Effector CD4-positive, alpha-beta T cell (primary cell): Measurements from ENCODE around the gene CHRNA5.
"Not testable (repeated sequence)": the region's sequence is repeated elsewhere in the genome, so short reads cannot be mapped to it uniquely, and the experiment has no call there.

ENCODE experiments used
- DNase-seq: peaks from one replicate; pipeline ENCODE4 v3.0.0-alpha.2; 2020

The CHRNA5 gene

DNA sequence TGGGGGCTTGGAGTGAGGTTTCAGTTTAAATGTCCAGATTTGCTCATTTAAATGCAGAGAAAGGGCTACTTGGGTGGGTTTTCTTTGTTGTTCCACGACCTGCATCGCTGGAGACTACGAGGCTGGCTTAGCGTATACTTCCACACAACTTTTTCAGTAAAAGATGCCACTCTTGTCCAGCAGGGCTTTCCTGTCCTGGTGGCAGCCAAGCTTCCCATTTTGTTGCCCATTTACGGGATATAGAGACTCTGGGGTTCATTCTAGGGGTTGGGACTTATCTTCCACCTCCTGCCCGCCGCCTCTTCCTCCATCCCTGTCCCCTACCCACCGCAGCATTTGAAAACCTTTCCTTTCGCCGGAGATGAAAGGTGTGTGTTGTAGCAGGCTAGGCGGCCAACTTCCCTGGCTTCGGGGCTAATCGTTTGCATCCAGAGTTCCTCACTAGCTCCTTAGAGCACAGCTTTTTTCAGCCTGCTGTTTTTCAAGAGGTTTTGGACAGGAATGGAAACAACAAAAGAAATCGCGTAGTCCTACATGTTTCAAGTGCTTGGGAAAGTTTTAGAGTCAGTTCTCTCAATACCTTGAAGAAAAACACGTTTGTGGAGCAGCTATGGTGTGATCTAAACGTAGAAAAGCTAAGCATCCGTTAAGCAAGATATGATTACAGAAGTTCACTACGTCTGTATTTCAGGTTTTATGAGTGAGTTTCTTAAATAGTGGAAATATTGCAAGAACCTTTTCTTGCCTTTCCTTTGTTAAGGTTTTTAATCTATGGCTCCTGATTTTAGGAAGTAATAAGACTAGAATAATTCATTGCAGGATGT is 843 bp downstream of the CHRNA5 start:
- no peak for DNase-seq

DNA sequence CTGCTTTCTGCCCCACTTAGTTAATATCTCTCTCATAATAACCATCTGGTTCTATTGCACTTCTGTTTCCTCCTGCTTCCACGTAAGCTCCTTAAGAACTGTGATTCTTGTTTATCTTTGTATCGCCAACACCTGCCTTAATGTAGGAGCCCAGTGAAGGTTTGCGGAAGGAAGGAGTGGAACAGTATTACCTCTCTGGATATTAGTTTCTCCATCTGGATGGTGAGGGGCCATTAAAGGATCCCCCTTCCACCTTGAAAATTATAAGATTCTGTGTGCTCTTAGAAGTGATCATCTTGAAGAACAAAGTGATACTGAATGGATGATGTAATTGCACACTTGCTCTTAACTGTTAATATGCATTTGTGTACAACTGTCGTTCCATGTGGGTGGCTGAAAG is 2.2 kb downstream of the CHRNA5 start:
- no peak for DNase-seq

DNA sequence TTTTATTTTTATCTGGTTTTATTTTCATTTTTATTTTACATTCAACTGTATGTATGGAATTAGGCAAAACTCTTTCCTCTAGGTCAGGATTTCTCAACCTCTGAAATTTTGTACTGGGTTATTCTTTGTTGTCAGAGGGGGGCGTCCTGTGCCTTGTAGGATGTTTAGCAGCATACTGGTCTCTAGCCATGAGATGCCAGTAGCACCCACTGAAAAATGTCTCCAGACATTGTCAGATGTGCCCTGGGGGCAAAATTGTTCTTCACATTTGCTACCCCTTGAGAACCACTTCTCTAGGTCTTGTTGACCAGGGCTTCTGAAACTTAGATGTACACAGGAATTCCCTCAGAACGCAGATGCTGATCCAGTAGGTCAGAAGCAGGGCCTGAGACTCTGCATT is 5.4 kb downstream of the CHRNA5 start:
- DNase-seq: no peak

DNA sequence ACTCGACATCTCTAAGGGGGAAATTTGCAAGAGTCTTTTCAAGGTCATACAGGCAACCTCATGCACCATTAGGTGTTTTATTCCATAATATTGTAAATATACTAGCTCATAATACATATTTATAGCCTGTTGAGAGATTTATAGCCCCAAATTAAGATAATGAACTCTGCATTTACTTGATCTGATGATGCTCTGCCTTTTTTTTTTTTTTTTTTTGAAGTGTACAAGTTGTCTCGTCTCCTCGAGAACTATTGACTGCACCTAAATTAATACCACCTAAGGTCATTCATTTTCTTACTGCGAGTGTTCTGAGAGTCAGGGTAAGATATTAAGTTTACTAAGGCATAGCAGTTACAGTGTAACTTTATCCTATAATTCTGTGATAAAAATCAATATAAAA is 6.1 kb downstream of the CHRNA5 start:
- no peak for DNase-seq

DNA sequence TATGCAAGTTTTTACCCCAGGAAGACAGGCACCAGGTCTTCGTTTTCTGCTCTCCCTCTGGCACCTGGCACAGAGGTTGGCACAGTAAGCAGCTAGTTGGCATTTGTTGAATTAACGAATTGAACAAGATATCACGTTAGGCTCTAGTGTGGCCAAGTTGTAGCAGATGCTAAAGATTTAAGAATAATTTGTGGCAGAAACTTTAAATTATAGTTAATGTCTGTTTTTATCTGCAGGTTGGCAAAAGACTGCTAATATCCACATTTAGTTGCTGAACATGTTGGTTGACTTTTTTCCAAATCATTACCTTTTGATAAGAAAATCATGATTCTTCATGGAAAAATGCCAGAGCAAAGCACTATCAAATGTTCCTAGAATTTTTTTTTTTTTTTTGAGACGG is 8.1 kb downstream of the CHRNA5 start:
- no peak for DNase-seq

DNA sequence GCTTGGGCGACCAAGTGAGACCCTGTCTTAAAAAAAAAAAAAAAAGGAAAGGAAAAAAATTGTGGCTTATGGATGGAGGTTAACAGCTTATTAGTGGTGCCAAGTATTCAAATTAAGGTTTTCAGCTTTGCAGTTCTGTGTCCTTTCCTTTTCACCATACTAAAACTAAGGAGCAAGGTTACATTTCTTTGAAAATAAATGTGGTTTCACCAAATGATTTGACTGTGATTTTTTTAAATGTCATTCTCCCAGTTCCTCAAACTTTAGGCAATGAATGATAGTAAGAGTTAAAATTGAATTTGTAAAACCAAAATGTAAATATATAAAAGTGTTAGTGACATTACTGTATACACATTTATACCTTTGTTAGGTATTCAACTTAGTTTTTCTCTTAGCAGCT is 9.6 kb downstream of the CHRNA5 start:
- DNase-seq: no peak

DNA sequence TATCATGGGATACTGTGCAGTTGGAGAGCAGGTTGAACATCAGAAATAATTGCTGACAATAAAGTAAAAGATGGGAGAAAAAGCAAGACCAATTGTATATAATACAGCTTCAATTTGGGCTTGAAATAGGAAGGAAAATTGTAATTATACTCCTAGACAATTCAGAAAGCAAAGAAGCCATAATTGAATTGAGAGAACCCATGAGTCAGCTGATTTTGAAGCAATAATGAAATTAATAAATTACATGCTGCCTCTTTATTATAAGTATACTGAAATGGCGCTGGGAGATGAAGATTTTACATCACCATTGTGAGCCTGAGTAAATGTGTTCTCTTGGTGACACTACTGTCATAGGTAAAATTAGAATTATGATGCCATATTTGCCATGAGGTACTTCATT is 32.3 kb downstream of the CHRNA5 start:
- no peak for DNase-seq

DNA sequence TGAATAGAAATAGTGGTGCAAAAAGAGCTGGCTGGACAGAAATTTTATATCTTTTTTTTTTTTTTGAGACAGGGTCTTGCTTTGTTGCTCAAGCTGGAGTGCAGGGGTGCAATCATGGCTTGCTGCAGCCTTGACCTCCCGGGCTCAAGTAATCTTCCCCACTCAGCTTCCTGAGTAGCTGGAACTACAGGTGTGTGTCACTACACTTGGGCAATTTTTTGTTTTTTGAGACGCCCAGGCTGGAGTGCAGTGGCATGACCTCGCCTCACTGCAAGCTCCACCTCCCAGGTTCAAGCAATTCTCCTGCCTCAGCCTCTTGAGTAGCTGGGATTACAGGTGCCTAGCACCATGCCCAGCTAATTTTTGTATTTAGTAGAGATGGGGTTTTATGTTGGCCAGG is 33.0 kb downstream of the CHRNA5 start:
- no peak for DNase-seq

DNA sequence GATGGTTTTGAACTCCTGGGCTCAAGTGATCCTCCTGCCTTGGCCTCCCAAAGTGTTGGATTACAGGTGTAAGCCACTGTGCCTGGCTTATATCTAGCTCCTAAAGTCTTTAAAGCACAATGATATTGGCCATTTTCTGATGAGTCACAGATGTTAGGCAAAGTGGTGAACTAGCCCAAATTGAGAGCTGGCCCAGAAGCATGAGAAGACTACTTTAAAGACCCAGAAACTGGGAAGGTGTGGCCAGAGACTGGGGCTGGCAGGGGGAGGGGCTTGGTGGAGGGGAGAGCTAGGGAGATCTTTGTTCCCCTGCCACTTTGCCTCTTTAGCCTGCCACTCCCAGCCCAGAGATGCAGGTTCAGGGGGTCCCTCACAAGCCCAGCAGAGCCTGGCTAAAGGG is 33.9 kb downstream of the CHRNA5 start:
- no peak for DNase-seq

DNA sequence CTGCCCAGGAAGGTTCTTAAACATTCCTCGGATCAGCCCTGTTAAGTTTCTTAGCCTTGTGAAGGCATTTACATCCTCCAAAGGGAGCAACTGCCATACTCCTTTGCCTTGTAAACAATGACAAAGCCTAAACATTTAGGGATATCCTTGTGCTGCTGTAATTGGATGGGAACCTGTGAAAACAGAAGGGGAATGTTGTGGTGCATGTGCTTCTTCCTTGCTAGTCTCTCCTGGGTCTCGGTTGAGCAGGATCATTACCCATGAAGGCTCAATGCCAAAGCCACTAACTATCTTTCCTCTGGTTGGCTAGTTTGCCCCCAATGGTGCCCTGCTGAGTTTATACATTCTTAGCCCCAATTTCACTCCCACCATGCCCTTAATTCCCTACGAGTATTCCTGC is 38.1 kb downstream of the CHRNA5 start:
- DNase-seq: no peak

DNA sequence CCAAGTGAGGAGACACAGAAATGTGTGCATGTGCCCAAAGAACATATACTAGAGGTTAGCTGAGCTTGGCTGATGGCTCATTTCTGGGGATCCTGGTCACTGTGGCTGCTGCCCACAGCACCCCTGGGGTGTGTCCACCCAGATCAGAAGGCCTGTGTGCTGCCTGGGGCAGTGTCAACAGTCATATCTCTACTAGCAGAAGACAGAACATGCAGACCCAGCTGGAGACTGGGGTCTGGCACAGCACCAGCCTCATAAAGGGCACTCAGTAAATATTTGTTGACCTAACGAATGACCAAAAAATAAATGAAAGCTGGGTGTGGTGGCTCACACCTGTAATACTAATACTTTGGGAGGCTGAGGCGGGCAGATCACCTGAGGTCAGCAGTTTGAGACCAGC is 39.1 kb downstream of the CHRNA5 start:
- no peak for DNase-seq

DNA sequence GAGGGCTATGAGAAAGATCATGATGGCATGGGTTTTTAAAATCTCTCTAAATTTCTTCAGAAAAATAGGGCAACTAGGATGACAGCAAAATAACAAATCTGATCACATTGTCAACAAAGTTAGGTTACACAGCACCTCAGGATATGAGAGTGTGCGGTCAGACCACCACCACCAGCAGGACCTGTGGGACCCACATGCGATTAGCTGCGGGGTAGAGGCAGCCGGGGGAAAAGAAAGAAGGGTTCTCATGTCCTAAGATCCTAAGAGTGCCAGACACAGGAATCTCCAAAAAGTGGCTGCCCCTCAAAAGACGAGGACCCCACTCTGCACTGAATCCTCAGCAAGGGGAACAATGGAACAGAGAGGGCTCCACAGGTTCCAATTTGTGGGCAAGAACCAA is 39.9 kb downstream of the CHRNA5 start:
- no peak for DNase-seq

DNA sequence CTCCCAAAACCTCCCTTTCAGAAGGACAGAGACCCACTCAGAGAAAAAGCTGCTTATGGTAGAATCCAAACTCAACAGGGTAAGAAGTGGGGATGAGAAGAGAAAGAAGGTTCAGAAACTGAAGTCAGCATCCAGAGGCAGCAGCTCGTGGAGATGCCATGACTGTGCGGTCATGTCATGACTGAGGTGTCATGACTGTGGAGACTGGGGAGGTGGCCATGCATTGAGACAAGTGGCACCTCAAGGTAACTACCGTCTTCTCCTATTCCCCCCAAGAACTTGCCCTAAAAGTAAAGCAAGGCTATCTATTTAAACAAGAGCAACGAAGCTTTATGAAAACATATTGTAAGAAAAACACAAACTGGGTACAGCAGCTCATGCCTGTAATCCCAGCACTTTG is 40.4 kb downstream of the CHRNA5 start:
- no peak for DNase-seq

DNA sequence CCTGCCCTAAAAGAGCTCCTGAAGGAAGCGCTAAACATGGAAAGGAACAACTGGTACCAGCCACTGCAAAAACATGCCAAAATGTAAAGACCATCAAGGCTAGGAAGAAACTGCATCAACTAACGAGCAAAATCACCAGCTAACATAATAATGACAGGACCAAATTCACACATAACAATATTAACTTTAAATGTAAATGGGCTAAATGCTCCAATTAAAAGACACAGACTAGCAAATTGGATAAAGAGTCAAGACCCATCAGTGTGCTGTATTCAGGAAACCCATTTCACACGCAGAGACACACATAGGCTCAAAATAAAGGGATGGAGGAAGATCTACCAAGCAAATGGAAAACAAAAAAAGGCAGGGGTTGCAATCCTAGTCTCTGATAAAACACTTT is 44.2 kb downstream of the CHRNA5 start:
- not testable (repeated sequence) for DNase-seq

DNA sequence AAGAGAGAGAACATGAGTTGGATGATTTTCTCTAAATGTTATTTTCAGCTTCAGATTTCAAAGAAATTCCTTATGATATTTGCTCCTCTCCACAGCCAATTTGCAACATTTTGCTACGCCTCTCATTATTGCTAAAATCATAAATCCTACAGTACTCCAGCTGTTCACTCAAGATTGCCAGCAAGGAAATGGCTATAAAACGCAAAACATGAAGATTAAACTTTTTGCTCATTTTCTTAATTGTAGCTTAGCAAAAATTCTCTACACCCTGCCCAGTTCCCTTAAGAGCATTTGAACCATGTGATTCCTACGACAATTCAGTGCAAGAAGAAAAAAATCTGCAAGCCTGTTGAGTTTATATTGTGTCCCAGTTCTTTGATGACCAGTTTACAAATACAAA is 48.7 kb downstream of the CHRNA5 start:
- DNase-seq: no peak

DNA sequence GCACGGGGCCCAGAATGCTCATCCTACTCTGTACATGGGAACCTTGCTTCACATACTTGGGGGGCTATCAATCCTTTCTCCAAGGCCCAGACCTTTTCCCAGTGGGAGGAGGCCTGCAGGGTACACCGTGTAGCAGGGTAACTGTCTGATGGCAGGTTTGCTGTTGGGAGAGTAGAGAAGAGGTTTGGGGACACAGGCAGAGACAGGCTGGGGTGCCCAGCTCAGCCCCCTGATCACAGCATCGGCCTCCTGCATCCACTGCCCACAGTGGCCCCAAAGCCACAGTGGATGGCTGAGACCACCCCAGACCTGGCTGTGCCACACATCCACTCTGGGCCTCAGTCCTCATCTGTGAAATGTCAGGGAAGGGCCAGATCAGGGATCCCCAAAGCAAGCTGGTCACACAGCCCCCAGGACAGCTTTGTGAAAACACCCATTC is 49.9 kb downstream of the CHRNA5 start:
- DNase-seq: no peak

DNA sequence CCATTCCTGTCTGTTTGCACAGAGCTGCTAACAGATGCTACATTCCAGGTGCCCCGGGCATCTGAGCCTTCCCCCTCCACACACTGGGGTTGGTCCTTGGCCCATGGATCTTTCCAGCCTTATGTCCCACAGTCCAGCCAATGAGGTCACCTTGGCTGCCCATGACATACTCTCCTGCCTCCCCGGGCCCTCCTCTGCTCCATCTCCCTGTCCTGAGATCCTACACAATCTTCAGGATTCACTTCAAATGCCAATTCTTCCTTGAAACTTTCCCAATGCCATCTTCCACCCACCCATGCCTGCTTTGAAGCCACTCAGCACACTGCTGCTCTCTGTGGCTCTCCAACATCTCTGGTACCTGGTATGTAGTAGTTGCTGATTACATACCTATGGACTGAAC is 51.2 kb downstream of the CHRNA5 start:
- no peak for DNase-seq

DNA sequence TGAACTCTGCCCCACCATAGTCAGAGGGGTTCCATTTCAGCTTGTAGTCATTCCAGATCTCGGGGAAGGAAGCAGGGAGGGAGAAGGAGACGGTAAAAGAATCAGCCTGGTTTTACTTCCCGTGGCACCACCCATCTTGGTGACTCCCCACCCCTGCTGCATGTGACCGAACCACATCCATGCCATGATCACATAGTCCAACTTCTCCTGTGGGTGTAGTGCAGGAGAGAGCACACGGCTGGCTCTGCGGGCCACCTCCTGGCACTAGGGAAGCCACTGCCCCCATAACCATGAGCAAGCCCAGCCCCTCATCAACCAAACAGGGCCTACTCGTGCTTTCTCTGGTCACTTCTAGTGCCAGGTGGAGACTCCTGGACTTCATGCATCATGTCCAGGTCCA is 51.8 kb downstream of the CHRNA5 start:
- DNase-seq: no peak

DNA sequence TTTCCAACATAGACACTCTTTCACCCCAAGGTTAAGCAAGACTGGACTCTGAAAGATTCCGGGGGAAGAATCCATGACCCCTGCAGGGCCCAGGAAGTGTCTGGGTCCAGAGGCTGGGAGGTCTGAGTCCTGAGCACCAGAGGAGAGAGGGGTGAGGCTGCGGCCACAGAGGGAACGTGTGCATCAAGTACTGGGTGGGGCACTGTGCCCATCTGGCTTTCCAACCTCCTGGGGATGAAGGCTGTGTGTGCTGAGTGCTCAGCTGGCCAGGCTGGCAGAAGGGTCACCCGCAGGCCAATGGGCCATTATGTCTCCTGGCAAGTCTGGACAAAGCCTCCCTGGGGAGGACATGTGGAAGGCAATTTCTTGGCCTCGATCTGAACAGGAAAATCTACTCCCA is 52.2 kb downstream of the CHRNA5 start:
- DNase-seq: no peak

DNA sequence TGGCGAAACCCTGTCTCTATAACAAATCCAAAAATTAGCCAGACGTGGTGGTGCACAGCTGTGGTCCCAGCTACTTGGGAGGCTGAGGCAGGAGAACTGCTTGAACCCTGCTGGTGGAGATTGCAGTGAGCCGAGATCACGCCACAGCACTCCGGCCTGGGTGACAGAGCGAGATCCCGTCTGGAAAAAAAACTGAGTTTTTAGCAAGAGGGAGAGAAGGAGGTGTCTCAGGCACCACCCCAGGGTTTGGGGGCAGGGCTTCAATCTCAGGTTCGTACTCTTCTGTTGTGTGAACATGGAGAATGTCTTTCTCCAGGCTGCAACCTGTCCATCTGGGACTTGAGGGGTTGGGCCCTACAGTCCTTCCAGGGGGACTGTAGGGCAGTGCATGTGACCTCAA is 52.7 kb downstream of the CHRNA5 start:
- no peak for DNase-seq

DNA sequence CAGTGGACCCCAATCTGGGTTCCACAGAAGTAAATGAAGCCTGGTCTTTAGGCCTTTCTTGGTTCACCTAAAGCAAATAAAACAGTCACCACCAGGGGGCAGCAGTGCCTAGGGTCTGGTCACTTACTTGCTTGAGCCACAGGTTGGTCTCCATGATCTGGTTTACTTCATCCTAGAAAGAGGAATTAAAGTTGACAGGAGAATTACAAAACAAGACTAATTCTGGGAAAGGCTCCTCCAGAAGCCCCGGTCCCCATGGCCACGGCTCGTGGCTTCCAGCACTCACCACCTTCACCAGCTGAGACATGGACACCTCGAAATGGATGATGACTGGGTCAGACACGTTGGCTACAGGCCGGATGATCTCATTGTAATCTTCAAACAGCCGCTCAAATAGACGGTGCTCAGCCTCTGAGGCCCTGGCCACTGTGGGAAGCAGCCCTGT is 53.2 kb downstream of the CHRNA5 start:
- peak; percentile 80 for DNase-seq

DNA sequence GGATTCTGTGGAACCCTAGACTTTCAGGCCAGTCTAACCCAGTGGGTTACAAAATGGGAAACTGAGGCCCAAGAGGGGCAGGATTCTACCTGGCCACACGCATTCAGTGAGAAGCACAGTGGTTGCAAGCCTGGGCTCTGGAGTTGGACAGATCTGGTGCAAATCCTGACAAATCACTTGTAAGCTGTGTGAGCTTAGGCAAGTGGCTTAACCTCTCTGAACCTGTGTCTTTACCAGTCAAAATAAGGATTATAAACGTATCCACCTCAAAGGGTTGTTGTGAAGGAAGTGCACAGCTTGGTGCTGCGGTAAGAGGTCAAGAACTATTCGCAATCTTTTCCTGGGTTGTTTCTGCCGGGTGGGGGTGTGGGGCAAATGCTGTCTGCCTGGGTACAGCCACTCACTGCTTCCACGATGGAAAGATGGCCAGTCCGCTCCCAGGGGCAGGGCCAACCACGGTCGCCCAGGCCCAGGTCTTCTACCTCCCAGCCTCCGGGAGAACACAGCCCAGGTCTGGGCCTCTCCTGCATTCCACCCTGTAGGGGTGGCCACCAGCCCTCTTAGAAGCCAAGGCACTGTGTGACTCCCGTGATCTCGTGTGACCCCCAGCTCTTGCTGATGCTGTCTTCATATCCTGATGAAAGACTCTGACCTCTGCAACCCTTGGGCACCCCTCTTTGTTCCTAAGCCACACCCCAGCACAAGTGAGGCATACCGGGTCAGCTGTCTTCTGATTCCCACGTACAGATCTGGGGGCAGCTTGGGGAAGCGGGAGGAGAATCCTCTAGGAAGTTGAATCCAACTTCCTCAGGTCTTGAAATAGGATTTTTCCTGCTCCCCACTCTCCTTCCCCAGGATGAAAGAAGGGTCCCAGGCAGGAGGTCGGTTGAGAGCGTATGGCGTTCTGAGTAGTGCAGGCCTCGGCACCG is 54.0 kb downstream of the CHRNA5 start:
- no peak for DNase-seq

DNA sequence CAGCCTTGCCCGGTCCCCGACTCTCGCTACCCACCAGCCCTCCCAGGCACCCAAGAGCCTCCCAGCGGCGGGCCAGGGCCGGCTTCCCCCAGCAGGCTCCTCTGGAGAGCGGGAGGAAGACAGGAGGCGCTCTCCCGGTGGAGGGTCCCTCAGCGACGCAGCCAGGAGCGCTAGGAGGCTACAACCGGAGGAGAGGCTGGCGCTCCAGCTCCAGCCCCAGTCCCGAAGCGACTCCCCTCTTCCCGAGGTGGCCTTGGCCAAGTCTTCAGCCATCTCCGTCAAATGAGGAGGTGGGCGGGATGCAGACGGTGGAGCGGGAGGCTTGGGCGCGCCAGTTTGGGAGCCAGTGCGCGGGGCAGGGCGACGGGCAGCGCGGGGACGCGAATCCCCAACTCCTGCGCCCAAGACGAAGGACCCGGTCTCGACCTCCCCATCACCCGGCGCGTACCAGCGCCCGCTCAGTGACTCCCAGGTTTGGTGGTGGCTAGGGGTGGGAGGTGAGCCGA is 54.8 kb downstream of the CHRNA5 start:
- DNase-seq: no peak
